Fibroblast of lung (primary cell): Measurements from ENCODE around the gene ISLR2. TPM values are rescaled to one million over a fixed set of nuclear protein-coding genes. Genes with fewer than 3 reads are reported as not detected.

ENCODE experiments used
- DNase-seq, 2 donors: peaks; one replicate each; pipeline versions ENCODE4 v3.0.0 to v3.0.0-alpha.2; 2010; ENCODE audit warnings: low read depth in 2 of 2
- H2AFZ ChIP-seq: 2 replicates; pipeline ENCODE4 v1.5.1; 2012; ENCODE audit warnings: low read length, control low read depth, inconsistent platforms
- H3K27ac ChIP-seq: 2 replicates; pipeline ENCODE4 v1.5.1; 2011; ENCODE audit warnings: low read length, control low read depth; ENCODE audit not compliant: insufficient read depth
- H3K27me3 ChIP-seq: 2 replicates; pipeline ENCODE4 v1.5.1; 2011; ENCODE audit warnings: mild to moderate bottlenecking, low read length; ENCODE audit not compliant: control insufficient read depth, insufficient read depth
- H3K36me3 ChIP-seq: 2 replicates; pipeline ENCODE4 v1.5.1; 2011; ENCODE audit warnings: low read length; ENCODE audit not compliant: control insufficient read depth, insufficient read depth
- H3K4me1 ChIP-seq: 2 replicates; pipeline ENCODE4 v1.5.1; 2011; ENCODE audit warnings: low read length; ENCODE audit not compliant: control insufficient read depth, insufficient read depth; ENCODE audit errors: extremely low read depth
- H3K4me2 ChIP-seq: 2 replicates; pipeline ENCODE4 v1.5.1; 2011; ENCODE audit warnings: low read length, control low read depth; ENCODE audit not compliant: insufficient read depth; ENCODE audit errors: extremely low read depth
- H3K4me3 ChIP-seq, 4 experiments: fragments of 200-600 bp in 1 of 4; sonication (generic) in 1 of 4; replicated peaks in 1 of 4; 2 replicates each; pipeline ENCODE4 v1.5.1; 2011 to 2016; ENCODE audit warnings: low read length in 4 of 4, low read depth in 3 of 4, mild to moderate bottlenecking in 3 of 4, control low read depth in 2 of 4, inconsistent platforms in 1 of 4, mixed read lengths in 1 of 4; ENCODE audit not compliant: insufficient read depth in 1 of 4; ENCODE audit errors: control extremely low read depth in 1 of 4
- H3K79me2 ChIP-seq: 2 replicates; pipeline ENCODE4 v1.5.1; 2012; ENCODE audit warnings: mild to moderate bottlenecking, low read length, inconsistent platforms; ENCODE audit not compliant: control insufficient read depth, insufficient read depth
- H3K9ac ChIP-seq: 2 replicates; pipeline ENCODE4 v1.5.1; 2011; ENCODE audit warnings: mild to moderate bottlenecking, low read length, control low read depth; ENCODE audit not compliant: insufficient read depth
- H3K9me3 ChIP-seq: 2 replicates; pipeline ENCODE4 v1.5.1; 2012; ENCODE audit warnings: low read depth, low read length; ENCODE audit not compliant: control insufficient read depth, insufficient read depth
- H4K20me1 ChIP-seq: 2 replicates; pipeline ENCODE4 v1.5.1; 2011; ENCODE audit warnings: low read length; ENCODE audit not compliant: control insufficient read depth, insufficient read depth; ENCODE audit errors: extremely low read depth
- CTCF ChIP-seq, 2 donors: IDR thresholded peaks in 1 of 2; conservative IDR thresholded peaks in 1 of 2; 1 replicate in 1 of 2; 2 replicates in 1 of 2; pipeline ENCODE4 v1.5.1; 2011 to 2012; ENCODE audit warnings: low read length in 2 of 2, control low read depth in 1 of 2, inconsistent platforms in 1 of 2, low read depth in 1 of 2, mild to moderate bottlenecking in 1 of 2
- EZH2 ChIP-seq: IDR thresholded peaks from 2 replicates; pipeline ENCODE4 v1.5.1; 2012; ENCODE audit warnings: low read length, control low read depth, mild to moderate bottlenecking; ENCODE audit errors: missing control alignments
- polyA plus RNA-seq, 2 donors: library from polyadenylated mRNA; depleted of rRNA in 1 of 2; stranded (reverse) in 1 of 2; unstranded in 1 of 2; fragments of >200 nt; gene quantifications; 2 replicates each; pipeline ENCODE4 v1.2.1, GENCODE V29; 2011 to 2012; ENCODE audit warnings: missing spikeins in 1 of 2
- total RNA-seq: library from RNA; depleted of rRNA; stranded (reverse); fragments of >200 nt; gene quantifications from 2 replicates; pipeline ENCODE4 v1.2.1, GENCODE V29; 2014

Gene ISLR2
- total and polyA plus RNA-seq, 2 donors (not counting 1 experiment from before 2014, with no cell fraction given): not detected

- no peak overlapping the region for H3K4me3 ChIP-seq
- H4K20me1 ChIP-seq: no peaks in the 10 kb centered on the region
- no peak overlapping the region for H3K4me2 ChIP-seq
- no peaks in the 10 kb centered on the region for H3K79me2 ChIP-seq
- H3K27ac ChIP-seq: no peak overlapping the region
- H3K9ac ChIP-seq: no peak overlapping the region
- no peaks in the 10 kb centered on the region for H3K36me3 ChIP-seq
- TF ChIP-seq EZH2 (no peak), CTCF (conservative IDR thresholded peaks at IDR 0.05 in 1 of 2, IDR thresholded peaks at IDR 0.05 in 1 of 2; ENCODE audit: low read depth in 1 of 2, low read length in 2 of 2) (no peak)
- DNase-seq: no peak
- peaks cover 22% of the 10 kb centered on the region for H3K27me3 ChIP-seq
- H2AFZ ChIP-seq: no peak overlapping the region
- no peaks in the 10 kb centered on the region for H3K9me3 ChIP-seq
- no peaks in the 10 kb centered on the region for H3K4me1 ChIP-seq
These were observed 25.5 kb downstream of the ISLR2 start for GRCh38 chr15:74155766-74156417.

- H3K79me2 ChIP-seq: no peaks in the 10 kb centered on the region
- no peak overlapping the region for H2AFZ ChIP-seq
- H4K20me1 ChIP-seq: no peaks in the 10 kb centered on the region
- no peak overlapping the region for H3K4me3 ChIP-seq
- TF ChIP-seq EZH2 (no peak), CTCF (conservative IDR thresholded peaks at IDR 0.05 in 1 of 2, IDR thresholded peaks at IDR 0.05 in 1 of 2; ENCODE audit: low read depth in 1 of 2, low read length in 2 of 2) (no peak)
- no peak overlapping the region for H3K4me2 ChIP-seq
- DNase-seq: peak in 1 of 2 donors; percentile 17
- no peaks in the 10 kb centered on the region for H3K4me1 ChIP-seq
- no peaks in the 10 kb centered on the region for H3K9me3 ChIP-seq
- peaks cover 22% of the 10 kb centered on the region for H3K27me3 ChIP-seq
- no peak overlapping the region for H3K27ac ChIP-seq
- H3K36me3 ChIP-seq: no peaks in the 10 kb centered on the region
- no peak overlapping the region for H3K9ac ChIP-seq
These were observed 26.5 kb downstream of the ISLR2 start for GRCh38 chr15:74156678-74157411.

GRCh38 chr15:74157868-74158827 is 27.8 kb downstream of the ISLR2 start:
- H4K20me1 ChIP-seq: no peaks in the 10 kb centered on the region
- no peak overlapping the region for H3K4me3 ChIP-seq
- DNase-seq: no peak
- H3K27ac ChIP-seq: no peak overlapping the region
- no peaks in the 10 kb centered on the region for H3K9me3 ChIP-seq
- H3K9ac ChIP-seq: no peak overlapping the region
- H3K27me3 ChIP-seq: peaks cover 22% of the 10 kb centered on the region
- H3K4me2 ChIP-seq: no peak overlapping the region
- H3K4me1 ChIP-seq: no peaks in the 10 kb centered on the region
- no peaks in the 10 kb centered on the region for H3K79me2 ChIP-seq
- no peak overlapping the region for H2AFZ ChIP-seq
- no peak for TF ChIP-seq EZH2
- no peaks in the 10 kb centered on the region for H3K36me3 ChIP-seq
